Esophagus squamous epithelium (tissue), 4 donors: ENCODE measurements around the gene TTYH2.

Experiments used
- CTCF ChIP-seq, 6 experiments: fragments of 450-650 bp in 4 of 6; fragments of 200-600 bp in 2 of 6; sonication (generic) in 2 of 6; IDR thresholded peaks; one replicate each; pipeline ENCODE4 v1.5.1; 2016 to 2019; ENCODE audit warnings: antibody characterized with exemption in 6 of 6, mild to moderate bottlenecking in 4 of 6, moderate library complexity in 4 of 6
- POLR2A ChIP-seq, 4 donors: fragments of 450-650 bp; IDR thresholded peaks; one replicate each; pipeline ENCODE4 v1.6.1; 2017; ENCODE audit warnings: antibody characterized with exemption in 4 of 4, mild to moderate bottlenecking in 4 of 4, moderate library complexity in 3 of 4

- no peak for TF ChIP-seq CTCF (IDR thresholded peaks at IDR 0.05)
- TF ChIP-seq POLR2A (IDR thresholded peaks at IDR 0.05) = no peak
Observed at GRCh38 chr17:74216505-74216904, 3.1 kb downstream of the TTYH2 start.
